Fibroblast of lung (primary cell): ENCODE data around the gene SLC24A3. TPM values are rescaled to one million over a fixed set of nuclear protein-coding genes. Genes with fewer than 3 reads are reported as not detected.
"Not testable (repeated sequence)": the region's sequence is repeated elsewhere in the genome, so short reads cannot be mapped to it uniquely, and the experiment has no call there.

Source experiments
- DNase-seq, 2 donors: peaks; one replicate each; pipeline versions ENCODE4 v3.0.0 to v3.0.0-alpha.2; 2010; ENCODE audit warnings: low read depth in 2 of 2
- H2AFZ ChIP-seq: 2 replicates; pipeline ENCODE4 v1.5.1; 2012; ENCODE audit warnings: low read length, control low read depth, inconsistent platforms
- H3K27ac ChIP-seq: 2 replicates; pipeline ENCODE4 v1.5.1; 2011; ENCODE audit warnings: low read length, control low read depth; ENCODE audit not compliant: insufficient read depth
- H3K27me3 ChIP-seq: 2 replicates; pipeline ENCODE4 v1.5.1; 2011; ENCODE audit warnings: mild to moderate bottlenecking, low read length; ENCODE audit not compliant: control insufficient read depth, insufficient read depth
- H3K36me3 ChIP-seq: 2 replicates; pipeline ENCODE4 v1.5.1; 2011; ENCODE audit warnings: low read length; ENCODE audit not compliant: control insufficient read depth, insufficient read depth
- H3K4me1 ChIP-seq: 2 replicates; pipeline ENCODE4 v1.5.1; 2011; ENCODE audit warnings: low read length; ENCODE audit not compliant: control insufficient read depth, insufficient read depth; ENCODE audit errors: extremely low read depth
- H3K4me2 ChIP-seq: 2 replicates; pipeline ENCODE4 v1.5.1; 2011; ENCODE audit warnings: low read length, control low read depth; ENCODE audit not compliant: insufficient read depth; ENCODE audit errors: extremely low read depth
- H3K4me3 ChIP-seq, 4 experiments: fragments of 200-600 bp in 1 of 4; sonication (generic) in 1 of 4; replicated peaks in 1 of 4; 2 replicates each; pipeline ENCODE4 v1.5.1; 2011 to 2016; ENCODE audit warnings: low read length in 4 of 4, low read depth in 3 of 4, mild to moderate bottlenecking in 3 of 4, control low read depth in 2 of 4, inconsistent platforms in 1 of 4, mixed read lengths in 1 of 4; ENCODE audit not compliant: insufficient read depth in 1 of 4; ENCODE audit errors: control extremely low read depth in 1 of 4
- H3K79me2 ChIP-seq: 2 replicates; pipeline ENCODE4 v1.5.1; 2012; ENCODE audit warnings: mild to moderate bottlenecking, low read length, inconsistent platforms; ENCODE audit not compliant: control insufficient read depth, insufficient read depth
- H3K9ac ChIP-seq: 2 replicates; pipeline ENCODE4 v1.5.1; 2011; ENCODE audit warnings: mild to moderate bottlenecking, low read length, control low read depth; ENCODE audit not compliant: insufficient read depth
- H3K9me3 ChIP-seq: 2 replicates; pipeline ENCODE4 v1.5.1; 2012; ENCODE audit warnings: low read depth, low read length; ENCODE audit not compliant: control insufficient read depth, insufficient read depth
- H4K20me1 ChIP-seq: 2 replicates; pipeline ENCODE4 v1.5.1; 2011; ENCODE audit warnings: low read length; ENCODE audit not compliant: control insufficient read depth, insufficient read depth; ENCODE audit errors: extremely low read depth
- CTCF ChIP-seq, 2 donors: IDR thresholded peaks in 1 of 2; conservative IDR thresholded peaks in 1 of 2; 1 replicate in 1 of 2; 2 replicates in 1 of 2; pipeline ENCODE4 v1.5.1; 2011 to 2012; ENCODE audit warnings: low read length in 2 of 2, control low read depth in 1 of 2, inconsistent platforms in 1 of 2, low read depth in 1 of 2, mild to moderate bottlenecking in 1 of 2
- EZH2 ChIP-seq: IDR thresholded peaks from 2 replicates; pipeline ENCODE4 v1.5.1; 2012; ENCODE audit warnings: low read length, control low read depth, mild to moderate bottlenecking; ENCODE audit errors: missing control alignments
- polyA plus RNA-seq, 2 donors: library from polyadenylated mRNA; depleted of rRNA in 1 of 2; stranded (reverse) in 1 of 2; unstranded in 1 of 2; fragments of >200 nt; gene quantifications; 2 replicates each; pipeline ENCODE4 v1.2.1, GENCODE V29; 2011 to 2012; ENCODE audit warnings: missing spikeins in 1 of 2
- total RNA-seq: library from RNA; depleted of rRNA; stranded (reverse); fragments of >200 nt; gene quantifications from 2 replicates; pipeline ENCODE4 v1.2.1, GENCODE V29; 2014

SLC24A3 gene
- total and polyA plus RNA-seq, 2 donors (not counting 1 experiment from before 2014, with no cell fraction given): 0.03 to 1.8 TPM

- Histone ChIP-seq H3K36me3 (no peaks in the 10 kb centered on the region), H3K4me1 (no peaks in the 10 kb centered on the region), H3K79me2 (no peaks in the 10 kb centered on the region), H3K4me3 (no peak overlapping the region), H3K4me2 (no peak overlapping the region), H2AFZ (no peak overlapping the region), H3K27ac (no peak overlapping the region), H3K27me3 (peaks cover 1% of the 10 kb centered on the region), H3K9ac (no peak overlapping the region), H3K9me3 (no peaks in the 10 kb centered on the region), H4K20me1 (no peaks in the 10 kb centered on the region)
- TF ChIP-seq CTCF (conservative IDR thresholded peaks at IDR 0.05 in 1 of 2, IDR thresholded peaks at IDR 0.05 in 1 of 2; ENCODE audit: low read depth in 1 of 2, low read length in 2 of 2) (no peak), EZH2 (no peak)
- DNase-seq: no peak
These were observed 463.8 kb downstream of the SLC24A3 start for GRCh38 chr20:19676202-19676601.

GRCh38 chr20:19677336-19677735, 464.9 kb downstream of the SLC24A3 start:
- no peak overlapping the region for H3K4me2 ChIP-seq

GRCh38 chr20:19678591-19678990, 466.1 kb downstream of the SLC24A3 start:
- not testable (repeated sequence) for H3K4me2 ChIP-seq, H2AFZ ChIP-seq, H3K9ac ChIP-seq, H3K9me3 ChIP-seq, H3K4me3 ChIP-seq, H3K27ac ChIP-seq, H3K79me2 ChIP-seq, H4K20me1 ChIP-seq, DNase-seq, H3K36me3 ChIP-seq, H3K27me3 ChIP-seq, H3K4me1 ChIP-seq

More at GRCh38 chr20:19677336-19677735, 464.9 kb downstream of the SLC24A3 start:
- no peaks in the 10 kb centered on the region for H3K79me2 ChIP-seq
- H3K27me3 ChIP-seq: peaks cover 4% of the 10 kb centered on the region
- no peaks in the 10 kb centered on the region for H3K4me1 ChIP-seq
- no peak for DNase-seq
- TF ChIP-seq EZH2: no peak
- no peak for TF ChIP-seq CTCF (conservative IDR thresholded peaks at IDR 0.05 in 1 of 2, IDR thresholded peaks at IDR 0.05 in 1 of 2; ENCODE audit: low read depth in 1 of 2, low read length in 2 of 2)
- no peak overlapping the region for H3K4me3 ChIP-seq
- H3K36me3 ChIP-seq: no peaks in the 10 kb centered on the region
- no peaks in the 10 kb centered on the region for H3K9me3 ChIP-seq
- no peak overlapping the region for H3K9ac ChIP-seq
- H4K20me1 ChIP-seq: no peaks in the 10 kb centered on the region
- no peak overlapping the region for H2AFZ ChIP-seq
- no peak overlapping the region for H3K27ac ChIP-seq
